ENCODE measurements around the gene VSIG10L2.

VSIG10L2 gene

GRCh38 chr11:125975634-125976033 is 29.8 kb downstream of the VSIG10L2 start:
- TF ChIP-seq POU6F1 (CRISPR knock-in tag; IDR thresholded peaks at IDR 0.05; ENCODE audit: borderline replicate concordance, low read depth), result no peak
- TF ChIP-seq ZC3H10 (CRISPR knock-in tag; IDR thresholded peaks at IDR 0.05), result no peak
- TF ChIP-seq OSR1 (CRISPR knock-in tag; IDR thresholded peaks at IDR 0.05), result no peak
- no peak for TF ChIP-seq TOX (CRISPR knock-in tag; IDR thresholded peaks at IDR 0.05; ENCODE audit: borderline replicate concordance)
- TF ChIP-seq ARNTL (CRISPR knock-in tag; IDR thresholded peaks at IDR 0.05; ENCODE audit: borderline replicate concordance, low read depth), result no peak
- no peak for TF ChIP-seq ESRRG (CRISPR knock-in tag; IDR thresholded peaks at IDR 0.05)
- no peak for TF ChIP-seq TCF4 (CRISPR knock-in tag; IDR thresholded peaks at IDR 0.05; ENCODE audit: borderline replicate concordance)
- no peak for TF ChIP-seq TSHZ2 (CRISPR knock-in tag; IDR thresholded peaks at IDR 0.05)
- no peak for TF ChIP-seq PATZ1 (CRISPR knock-in tag; IDR thresholded peaks at IDR 0.05; ENCODE audit: borderline replicate concordance)
- no peak for TF ChIP-seq ZFP30 (CRISPR knock-in tag; IDR thresholded peaks at IDR 0.05)
- no peak for TF ChIP-seq CREB5 (CRISPR knock-in tag; IDR thresholded peaks at IDR 0.05; ENCODE audit: low read depth)
- TF ChIP-seq PPARA (CRISPR knock-in tag; IDR thresholded peaks at IDR 0.05; ENCODE audit: borderline replicate concordance), result no peak
- no peak for TF ChIP-seq CSDC2 (CRISPR knock-in tag; IDR thresholded peaks at IDR 0.05)
- no peak for TF ChIP-seq ZNF8 (CRISPR knock-in tag; IDR thresholded peaks at IDR 0.05)
- TF ChIP-seq ZNF70 (CRISPR knock-in tag; IDR thresholded peaks at IDR 0.05), result no peak
- no peak for TF ChIP-seq SNAI2 (CRISPR knock-in tag; IDR thresholded peaks at IDR 0.05)
- TF ChIP-seq RARB (CRISPR knock-in tag; IDR thresholded peaks at IDR 0.05), result no peak
- no peak for TF ChIP-seq CSRNP3 (CRISPR knock-in tag; IDR thresholded peaks at IDR 0.05)
- TF ChIP-seq ZNF565 (CRISPR knock-in tag; conservative IDR thresholded peaks at IDR 0.05; ENCODE audit: low read depth), result no peak
- TF ChIP-seq GLIS3 (CRISPR knock-in tag; IDR thresholded peaks at IDR 0.05), result no peak
- no peak for ATAC-seq

- no peak for ATAC-seq
- TF ChIP-seq CREB5 (CRISPR knock-in tag; IDR thresholded peaks at IDR 0.05; ENCODE audit: low read depth) (no peak), ZFP3 (CRISPR knock-in tag; IDR thresholded peaks at IDR 0.05) (no peak), ZC3H10 (CRISPR knock-in tag; IDR thresholded peaks at IDR 0.05) (no peak)
These were observed 30.3 kb downstream of the VSIG10L2 start for GRCh38 chr11:125976156-125976555.

GRCh38 chr11:125977333-125977732 is 31.5 kb downstream of the VSIG10L2 start:
- no peak for ATAC-seq
- TF ChIP-seq ARNTL (CRISPR knock-in tag; IDR thresholded peaks at IDR 0.05; ENCODE audit: borderline replicate concordance, low read depth), result no peak

All from SK-N-SH treated with all-trans-retinoic acid at 6 μM for 48 hours (cell line).